Stimulated activated CD4-positive, alpha-beta T cell treated with anti-CD3 and anti-CD28 coated beads, TNF-alpha, amount 100 ng/mL, for 1 hour (primary cell): ENCODE data around the gene TRIM31.
A peak's percentile ranks its signal among the peaks of the same experiment; 100 is the strongest.
"Not testable (repeated sequence)": the region's sequence is repeated elsewhere in the genome, so short reads cannot be mapped to it uniquely, and the experiment has no call there.

Experiments used
- DNase-seq, 3 donors: peaks; one replicate each; pipeline ENCODE4 v3.0.0-alpha.2; 2020; ENCODE audit warnings: low read depth in 3 of 3, low spot score in 1 of 3

The TRIM31 gene

DNA sequence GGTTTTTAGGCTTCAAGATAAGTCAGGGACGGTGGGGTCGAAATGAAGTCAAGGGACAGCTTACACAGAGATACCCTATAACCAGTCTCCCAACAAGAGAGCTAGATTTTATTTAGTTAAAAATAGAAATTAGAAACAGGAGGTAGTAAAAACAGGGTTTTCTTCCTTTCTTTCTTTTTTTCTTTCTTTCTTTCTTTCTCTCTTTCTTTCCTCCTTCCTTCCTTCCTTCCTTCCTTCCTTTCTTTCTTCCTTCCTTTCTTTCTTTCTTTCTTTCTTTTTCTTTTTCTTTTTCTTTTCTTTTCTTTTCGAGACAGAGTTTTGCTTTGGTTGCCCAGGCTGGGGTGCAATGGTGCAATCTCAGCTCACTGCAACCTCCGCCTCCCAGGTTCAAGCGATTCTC lies 5.8 kb upstream of the TRIM31 start:
- DNase-seq: not testable (repeated sequence)

DNA sequence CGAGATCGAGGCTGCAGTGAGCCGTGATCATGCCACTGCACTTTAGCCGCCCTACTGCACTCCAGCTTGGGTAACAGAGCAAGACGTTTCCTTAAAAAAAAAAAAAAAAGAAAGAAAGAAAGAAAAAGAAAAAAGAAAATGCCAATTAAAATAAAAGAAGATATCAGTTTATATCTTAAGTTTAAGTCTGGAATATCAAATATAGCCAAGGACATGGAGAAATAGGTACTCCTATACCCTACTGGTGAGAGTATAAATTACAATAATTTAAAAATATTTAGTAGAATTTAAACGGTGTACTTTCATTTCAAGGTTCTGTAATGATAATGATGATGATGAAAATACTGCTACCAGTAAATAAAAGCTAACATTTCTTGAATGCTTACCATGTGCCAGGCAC lies 3.8 kb upstream of the TRIM31 start:
- no peak for DNase-seq

GRCh38 chr6:30113841-30114240 lies 951 bp upstream of the TRIM31 start:
- no peak for DNase-seq

DNA sequence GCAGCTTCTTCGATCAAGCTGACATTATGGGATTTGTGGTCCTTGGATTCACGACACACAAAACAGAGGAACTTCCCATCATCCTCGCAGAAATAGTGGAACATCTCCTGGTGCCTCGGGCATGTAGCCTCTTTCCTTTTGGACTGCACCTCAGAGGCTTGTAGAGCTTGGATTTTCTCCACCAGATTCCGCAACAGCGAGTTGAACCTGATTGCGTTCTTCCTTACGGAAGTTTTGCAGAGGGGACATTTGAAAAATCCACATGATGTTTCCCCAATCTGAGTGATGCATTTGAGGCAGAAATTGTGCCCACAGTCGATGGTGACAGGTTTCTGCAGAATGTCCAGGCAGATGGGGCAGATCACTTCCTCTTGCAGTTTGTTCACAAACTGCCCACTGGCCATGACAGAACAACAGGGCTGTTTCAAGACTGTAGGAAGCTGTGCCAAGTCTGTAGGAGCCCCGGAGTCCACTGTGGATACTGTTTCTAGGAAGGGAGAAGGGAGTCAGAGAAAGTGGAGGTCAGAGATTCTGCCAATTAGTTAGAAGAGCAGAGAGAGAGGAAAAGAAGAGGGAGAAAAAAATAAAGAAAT lies 392 bp downstream of the TRIM31 start:
- no peak for DNase-seq

GRCh38 chr6:30111266-30111856 lies 1.5 kb downstream of the TRIM31 start:
- no peak for DNase-seq

DNA sequence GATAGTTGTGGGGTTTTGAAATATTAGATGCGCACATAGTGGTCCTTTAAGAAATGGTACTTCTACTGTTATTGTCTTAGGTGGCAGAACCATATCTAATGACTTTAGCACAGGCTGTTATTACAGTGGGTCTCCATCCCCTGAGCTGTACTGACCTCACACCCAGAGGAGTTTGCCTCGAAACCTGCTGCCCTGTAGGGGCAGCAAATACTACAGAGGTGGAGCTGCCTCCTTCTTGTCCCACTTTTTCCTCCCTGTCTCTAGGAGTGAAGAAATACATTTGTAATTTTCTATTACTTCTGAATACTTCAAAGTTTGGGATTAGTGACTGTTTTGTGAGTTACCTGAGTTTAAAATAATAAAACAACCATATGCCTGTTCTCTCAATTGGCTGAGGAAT lies 8.2 kb downstream of the TRIM31 start:
- no peak for DNase-seq

- no peak for DNase-seq
Measured at GRCh38 chr6:30103872-30104179, 9.1 kb downstream of the TRIM31 start.

GRCh38 chr6:30102970-30103871 lies 9.7 kb downstream of the TRIM31 start:
- DNase-seq: peak; percentile 57 to 68 (median 62)

GRCh38 chr6:30102414-30102969 lies 10.4 kb downstream of the TRIM31 start:
- DNase-seq: no peak

- peak; percentile 10 to 46 (median 15) for DNase-seq
Measured at GRCh38 chr6:30101444-30102413, 11.2 kb downstream of the TRIM31 start.

- no peak for DNase-seq
Measured at GRCh38 chr6:30100585-30101443, 12.1 kb downstream of the TRIM31 start.

- no peak for DNase-seq
Measured at GRCh38 chr6:30100154-30100553, 12.7 kb downstream of the TRIM31 start.

- DNase-seq: no peak
Measured at GRCh38 chr6:30097902-30098768, 14.8 kb downstream of the TRIM31 start.

DNA sequence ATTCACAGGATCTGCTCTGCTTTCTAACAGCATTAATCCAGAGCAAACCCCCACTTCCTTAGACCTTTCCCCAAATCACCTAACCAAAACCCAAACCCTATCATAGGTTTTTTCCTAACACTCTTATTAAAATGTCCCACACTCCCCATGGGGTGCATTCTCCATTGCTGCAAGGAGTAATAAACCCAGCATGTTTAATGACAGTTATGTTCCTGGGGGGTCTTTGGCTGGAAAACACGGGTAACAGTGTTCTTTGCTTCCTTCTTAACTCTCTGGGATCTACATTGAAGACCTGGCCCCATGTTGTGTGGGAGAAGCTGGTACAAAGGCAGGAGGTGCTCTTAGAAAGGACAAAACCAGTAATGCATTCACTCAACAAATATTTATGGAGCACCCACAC lies 16.1 kb downstream of the TRIM31 start:
- no peak for DNase-seq

DNA sequence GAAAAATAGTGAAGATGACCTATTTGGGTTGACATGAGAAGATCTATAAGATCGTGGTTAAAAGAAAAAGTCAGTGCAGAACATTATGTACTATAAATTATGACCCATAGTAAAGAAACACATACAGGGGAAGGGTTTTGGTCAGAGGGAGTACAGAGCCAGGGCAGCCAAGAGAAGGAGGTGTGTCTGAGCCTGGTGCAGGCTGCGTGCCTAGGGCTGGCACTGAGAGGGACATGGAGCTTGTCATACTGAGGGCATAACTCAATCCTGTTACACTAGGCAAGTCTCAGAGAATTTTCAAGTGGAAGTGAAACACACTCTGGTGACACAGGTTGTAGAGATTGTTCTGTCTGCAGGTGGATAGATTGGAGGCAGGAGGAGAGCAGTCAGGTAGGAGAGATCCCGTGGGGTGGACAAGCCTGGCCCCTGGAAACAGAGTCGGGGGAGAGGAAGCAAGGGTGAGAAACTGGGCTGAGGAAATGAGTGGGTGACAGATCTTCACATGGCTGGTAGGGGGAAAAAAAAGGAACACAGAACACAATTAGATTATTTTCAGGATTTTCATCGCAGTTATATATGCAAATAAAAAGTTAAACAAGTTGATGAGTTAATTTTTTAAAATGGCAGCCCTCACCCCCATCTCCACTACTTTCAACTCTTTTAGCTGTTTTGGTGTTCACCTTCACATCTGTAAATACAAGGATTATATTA lies 18.8 kb downstream of the TRIM31 start:
- no peak for DNase-seq

- DNase-seq: no peak
Measured at GRCh38 chr6:30092852-30093543, 19.9 kb downstream of the TRIM31 start.

- no peak for DNase-seq
Measured at GRCh38 chr6:30091577-30092381, 21.1 kb downstream of the TRIM31 start.
